GM08714 (cell line): ENCODE results near the gene SNAPIN.

Experiments
- H3K4me3 ChIP-seq: fragments of 200-500 bp; sonication (Bioruptor generic); 2 replicates; pipeline ENCODE4 v1.5.1; 2014; ENCODE audit warnings: mild to moderate bottlenecking, low read length, inconsistent platforms
- ZNF274 ChIP-seq: IDR thresholded peaks from 2 replicates; pipeline ENCODE4 v1.6.1; 2012; ENCODE audit warnings: mild to moderate bottlenecking, low read depth, low read length

SNAPIN gene, protein sequence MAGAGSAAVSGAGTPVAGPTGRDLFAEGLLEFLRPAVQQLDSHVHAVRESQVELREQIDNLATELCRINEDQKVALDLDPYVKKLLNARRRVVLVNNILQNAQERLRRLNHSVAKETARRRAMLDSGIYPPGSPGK

GRCh38 chr1:153658400-153659174, at the start of gene SNAPIN:
SNAPIN (plus strand) TSS chr1:153658703; CDS start chr1:153658744, 41 bp downstream.
- no peak for TF ChIP-seq ZNF274
- H3K4me3 ChIP-seq: peak within 1 kb of the TSS; percentile 92

- no peak for TF ChIP-seq ZNF274
- H3K4me3 ChIP-seq: no peak overlapping the region
Measured at GRCh38 chr1:153608742-153609584, 49.5 kb upstream of the SNAPIN start.

DNA sequence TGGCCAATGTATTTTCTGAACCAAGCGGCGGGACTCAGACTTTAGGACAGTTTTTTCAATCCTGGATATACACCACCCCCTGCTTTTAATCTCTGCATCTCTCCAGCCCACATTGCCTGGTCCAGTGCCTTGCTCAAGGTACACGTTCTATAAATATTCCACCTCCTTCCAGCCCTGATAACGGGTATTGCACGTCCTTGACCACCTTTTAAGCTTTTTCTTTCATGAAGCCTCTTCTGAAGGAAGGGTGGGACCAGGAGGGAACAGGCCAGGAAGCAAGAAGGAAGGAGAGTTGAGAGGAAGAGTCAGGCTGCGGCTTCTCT, 49.0 kb upstream of the SNAPIN start:
- no peak overlapping the region for H3K4me3 ChIP-seq
- no peak for TF ChIP-seq ZNF274

GRCh38 chr1:153610334-153610733, 48.2 kb upstream of the SNAPIN start:
- no peak overlapping the region for H3K4me3 ChIP-seq

GRCh38 chr1:153610811-153611301, 47.6 kb upstream of the SNAPIN start:
- no peak for TF ChIP-seq ZNF274
- H3K4me3 ChIP-seq: no peak overlapping the region

More at GRCh38 chr1:153610334-153610733, 48.2 kb upstream of the SNAPIN start:
- TF ChIP-seq ZNF274: no peak

- no peak overlapping the region for H3K4me3 ChIP-seq
- no peak for TF ChIP-seq ZNF274
Measured at GRCh38 chr1:153611356-153611755, 47.1 kb upstream of the SNAPIN start.

DNA sequence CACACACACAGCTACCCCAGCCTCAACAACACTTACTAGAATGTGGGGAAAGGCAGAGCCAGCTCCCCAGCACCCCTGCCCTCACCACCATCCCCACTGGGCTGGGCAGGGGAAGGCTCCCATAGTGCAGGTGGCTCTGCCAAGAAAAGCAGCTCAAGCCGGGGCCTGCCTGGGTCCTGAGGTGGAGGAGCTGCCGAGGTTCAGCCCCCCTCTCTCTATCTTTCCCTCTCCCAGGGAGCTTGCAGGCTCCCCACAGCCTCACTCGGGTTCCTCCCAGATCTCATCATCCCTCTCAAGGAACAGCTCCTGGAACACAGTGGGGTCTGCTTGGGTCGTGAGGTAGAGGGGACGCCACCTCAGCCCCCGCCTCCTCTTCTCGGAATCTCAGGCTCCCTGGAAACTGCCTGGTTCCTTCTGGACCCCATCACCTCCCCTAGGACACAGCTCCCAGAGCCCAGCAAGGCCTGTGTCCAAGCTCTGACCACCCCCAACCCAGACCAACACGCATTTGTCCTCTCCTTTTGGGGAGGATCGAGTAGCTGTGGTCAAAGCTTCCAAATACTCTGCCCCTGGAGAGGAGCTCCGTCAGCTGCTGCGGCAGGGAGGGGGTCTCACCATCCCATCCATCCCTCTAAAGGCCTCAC, 46.3 kb upstream of the SNAPIN start:
- no peak for TF ChIP-seq ZNF274
- no peak overlapping the region for H3K4me3 ChIP-seq

GRCh38 chr1:153612755-153613331, 45.7 kb upstream of the SNAPIN start, which contains the start of gene S100A16:
S100A16 (minus strand) TSS chr1:153613137; CDS start chr1:153608151, 4,986 bp downstream.
- TF ChIP-seq ZNF274: no peak
- no peak within 1 kb of the TSS for H3K4me3 ChIP-seq

DNA sequence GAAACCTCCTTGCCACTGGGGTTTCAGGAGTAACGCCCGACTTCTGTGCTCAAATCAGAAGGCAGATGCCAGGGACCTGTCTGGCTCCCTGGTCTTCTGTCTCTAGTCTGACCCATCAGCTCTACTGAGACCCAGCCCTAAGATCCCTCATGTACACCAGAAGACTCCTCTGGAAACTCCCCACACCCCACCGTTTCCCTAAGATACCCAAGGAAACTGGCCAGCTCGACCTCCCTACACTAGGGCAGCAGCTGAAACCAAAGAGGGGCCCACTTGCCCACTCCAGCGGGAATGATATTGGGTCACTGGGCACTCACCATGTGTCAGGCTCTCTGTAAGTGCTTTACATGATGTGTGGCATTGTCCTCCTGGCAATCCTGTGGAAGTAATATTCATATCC, 45.1 kb upstream of the SNAPIN start:
- no peak for TF ChIP-seq ZNF274
- no peak overlapping the region for H3K4me3 ChIP-seq

- no peak overlapping the region for H3K4me3 ChIP-seq
- no peak for TF ChIP-seq ZNF274
Measured at GRCh38 chr1:153614189-153614900, 44.2 kb upstream of the SNAPIN start.

DNA sequence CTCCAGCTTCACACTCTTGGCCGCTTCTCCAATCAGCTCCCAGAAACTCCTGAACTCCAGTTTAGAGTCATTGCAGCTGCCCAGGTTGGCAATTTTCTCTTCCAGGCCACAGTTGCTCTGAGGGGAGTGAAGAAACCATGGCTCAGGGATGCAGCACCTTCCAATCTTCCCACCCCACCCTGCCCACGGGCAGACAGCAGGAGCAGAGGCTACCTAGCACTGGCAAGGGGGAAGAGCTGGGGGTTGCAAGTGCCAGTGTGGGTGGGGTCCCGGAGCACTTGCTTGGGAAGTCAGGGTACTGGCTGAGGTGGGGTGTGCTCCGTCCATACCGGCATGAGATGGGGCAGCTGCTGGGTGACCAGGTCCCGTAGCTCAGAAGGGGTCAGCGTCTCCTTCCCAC, 43.6 kb upstream of the SNAPIN start:
- no peak overlapping the region for H3K4me3 ChIP-seq
- TF ChIP-seq ZNF274: no peak

DNA sequence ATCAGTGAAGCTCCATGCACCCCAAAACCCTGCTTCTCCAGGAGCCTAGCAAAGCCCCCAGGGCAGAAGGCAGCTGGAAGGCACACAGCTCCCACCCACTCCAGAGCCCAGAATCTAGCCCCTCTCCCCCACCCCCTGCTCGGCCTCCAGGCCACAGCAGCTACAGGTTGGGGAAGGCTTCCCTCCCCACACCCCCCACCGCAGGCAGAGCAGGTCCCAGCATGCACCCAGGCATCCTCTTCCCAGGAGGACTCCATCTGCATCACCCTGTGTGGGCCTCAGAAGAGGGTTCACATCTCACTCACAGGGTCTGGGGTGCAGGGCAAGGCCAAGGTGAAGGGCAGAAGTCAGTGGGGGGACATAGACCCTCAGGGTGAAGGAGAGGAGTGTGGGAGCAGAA, 43.1 kb upstream of the SNAPIN start:
- H3K4me3 ChIP-seq: no peak overlapping the region
- no peak for TF ChIP-seq ZNF274

DNA sequence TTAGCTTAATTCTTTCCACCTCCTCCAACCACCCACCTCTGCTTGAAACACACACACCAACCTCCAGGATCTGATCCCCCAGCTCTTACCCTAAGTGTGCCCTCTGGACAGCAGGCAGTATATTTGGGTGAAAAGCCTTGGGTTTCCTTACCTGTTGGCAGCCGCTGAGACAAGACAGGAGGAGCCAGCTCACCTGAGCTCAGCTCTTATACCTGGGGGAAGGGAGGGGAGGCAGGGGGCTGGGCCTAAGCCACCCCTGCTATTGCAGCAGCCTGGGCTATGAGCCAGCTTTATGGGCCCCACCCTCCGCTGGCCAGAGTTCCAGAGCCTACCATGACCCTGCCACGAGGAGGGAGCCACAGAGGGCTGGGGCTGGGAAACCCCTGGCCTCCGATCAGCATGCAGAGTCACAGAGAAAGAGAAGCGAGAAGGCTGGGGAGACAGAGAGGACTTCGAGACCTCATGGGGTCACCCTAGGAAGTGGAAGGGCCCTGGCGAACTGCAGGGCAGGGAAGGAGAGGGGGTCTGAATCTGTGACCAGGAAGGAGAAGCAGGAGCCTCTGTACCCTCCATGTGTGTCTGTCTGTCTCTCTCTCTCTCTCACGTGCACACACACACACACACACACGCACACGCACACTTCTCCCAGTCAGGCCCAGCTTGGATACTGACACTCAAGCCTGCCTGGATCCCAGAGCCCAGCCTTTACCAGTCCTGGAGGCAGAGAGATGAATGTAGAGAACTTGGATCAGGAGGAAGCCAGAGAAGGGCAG, 42.2 kb upstream of the SNAPIN start, which contains the start of gene S100A14:
Gene S100A14, minus strand, starts transcription at position 182 of the 773 bp plus-strand sequence. CDS start 467 bp downstream, outside the sequence.
- no peak within 1 kb of the TSS for H3K4me3 ChIP-seq
- TF ChIP-seq ZNF274: no peak
